HEK293T (cell line): ENCODE measurements around the gene UTF1.

Experiments used
- ARNT ChIP-seq: fragments of 450-650 bp; IDR thresholded peaks from 2 replicates; pipeline ENCODE4 v1.6.1; 2017; ENCODE audit warnings: mild to moderate bottlenecking
- BHLHE40 ChIP-seq: fragments of 450-650 bp; IDR thresholded peaks from 2 replicates; pipeline ENCODE4 v1.6.1; 2016; ENCODE audit warnings: mild to moderate bottlenecking, moderate library complexity, borderline replicate concordance
- ELF4 ChIP-seq: fragments of 450-650 bp; IDR thresholded peaks from 2 replicates; pipeline ENCODE4 v1.6.1; 2017; ENCODE audit warnings: antibody characterized with exemption
- FOXA1 ChIP-seq: fragments of 450-650 bp; IDR thresholded peaks from 2 replicates; pipeline ENCODE4 v1.6.1; 2016; ENCODE audit warnings: mild to moderate bottlenecking
- FOXK2 ChIP-seq: fragments of 450-650 bp; IDR thresholded peaks from 2 replicates; pipeline ENCODE4 v1.6.1; 2016; ENCODE audit warnings: mild to moderate bottlenecking
- FOXM1 ChIP-seq: fragments of 450-650 bp; IDR thresholded peaks from 2 replicates; pipeline ENCODE4 v1.6.1; 2017; ENCODE audit warnings: mild to moderate bottlenecking, borderline replicate concordance
- HDGF ChIP-seq: fragments of 450-650 bp; IDR thresholded peaks from 2 replicates; pipeline ENCODE4 v1.6.1; 2017; ENCODE audit warnings: antibody characterized with exemption, borderline replicate concordance
- L3MBTL2 ChIP-seq: fragments of 450-650 bp; conservative IDR thresholded peaks from 2 replicates; pipeline ENCODE4 v1.6.1; 2016; ENCODE audit warnings: mild to moderate bottlenecking
- LEF1 ChIP-seq: fragments of 450-650 bp; IDR thresholded peaks from 2 replicates; pipeline ENCODE4 v1.6.1; 2017; ENCODE audit warnings: mild to moderate bottlenecking, borderline replicate concordance
- NFRKB ChIP-seq: fragments of 450-650 bp; IDR thresholded peaks from 2 replicates; pipeline ENCODE4 v1.6.1; 2016; ENCODE audit warnings: mild to moderate bottlenecking, moderate library complexity
- SP1 ChIP-seq: fragments of 450-650 bp; IDR thresholded peaks from 2 replicates; pipeline ENCODE4 v1.6.1; 2017
- SUZ12 ChIP-seq: fragments of 450-650 bp; IDR thresholded peaks from 2 replicates; pipeline ENCODE4 v1.6.1; 2016; ENCODE audit warnings: mild to moderate bottlenecking
- TARDBP ChIP-seq: fragments of 450-650 bp; IDR thresholded peaks from 2 replicates; pipeline ENCODE4 v1.6.1; 2016
- ZNF384 ChIP-seq: fragments of 450-650 bp; IDR thresholded peaks from 2 replicates; pipeline ENCODE4 v1.6.1; 2016

- no peak for TF ChIP-seq FOXM1
- TF ChIP-seq ELF4 = no peak
- TF ChIP-seq BHLHE40 = no peak
- no peak for TF ChIP-seq FOXA1
- no peak for TF ChIP-seq L3MBTL2
- no peak for TF ChIP-seq SP1
- TF ChIP-seq SUZ12 = no peak
- no peak for TF ChIP-seq NFRKB
- no peak for TF ChIP-seq HDGF
- TF ChIP-seq LEF1 = no peak
- TF ChIP-seq FOXK2 = no peak
- no peak for TF ChIP-seq ARNT
- TF ChIP-seq ZNF384 = no peak
- TF ChIP-seq TARDBP = no peak
Observed at GRCh38 chr10:133196936-133197758, 32.9 kb upstream of the UTF1 start.
